ENCODE measurements around the gene DONSON.
"Not testable (repeated sequence)": the region's sequence is repeated elsewhere in the genome, so short reads cannot be mapped to it uniquely, and the experiment has no call there.

The DONSON gene, protein sequence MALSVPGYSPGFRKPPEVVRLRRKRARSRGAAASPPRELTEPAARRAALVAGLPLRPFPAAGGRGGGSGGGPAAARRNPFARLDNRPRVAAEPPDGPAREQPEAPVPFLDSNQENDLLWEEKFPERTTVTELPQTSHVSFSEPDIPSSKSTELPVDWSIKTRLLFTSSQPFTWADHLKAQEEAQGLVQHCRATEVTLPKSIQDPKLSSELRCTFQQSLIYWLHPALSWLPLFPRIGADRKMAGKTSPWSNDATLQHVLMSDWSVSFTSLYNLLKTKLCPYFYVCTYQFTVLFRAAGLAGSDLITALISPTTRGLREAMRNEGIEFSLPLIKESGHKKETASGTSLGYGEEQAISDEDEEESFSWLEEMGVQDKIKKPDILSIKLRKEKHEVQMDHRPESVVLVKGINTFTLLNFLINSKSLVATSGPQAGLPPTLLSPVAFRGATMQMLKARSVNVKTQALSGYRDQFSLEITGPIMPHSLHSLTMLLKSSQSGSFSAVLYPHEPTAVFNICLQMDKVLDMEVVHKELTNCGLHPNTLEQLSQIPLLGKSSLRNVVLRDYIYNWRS

DNA sequence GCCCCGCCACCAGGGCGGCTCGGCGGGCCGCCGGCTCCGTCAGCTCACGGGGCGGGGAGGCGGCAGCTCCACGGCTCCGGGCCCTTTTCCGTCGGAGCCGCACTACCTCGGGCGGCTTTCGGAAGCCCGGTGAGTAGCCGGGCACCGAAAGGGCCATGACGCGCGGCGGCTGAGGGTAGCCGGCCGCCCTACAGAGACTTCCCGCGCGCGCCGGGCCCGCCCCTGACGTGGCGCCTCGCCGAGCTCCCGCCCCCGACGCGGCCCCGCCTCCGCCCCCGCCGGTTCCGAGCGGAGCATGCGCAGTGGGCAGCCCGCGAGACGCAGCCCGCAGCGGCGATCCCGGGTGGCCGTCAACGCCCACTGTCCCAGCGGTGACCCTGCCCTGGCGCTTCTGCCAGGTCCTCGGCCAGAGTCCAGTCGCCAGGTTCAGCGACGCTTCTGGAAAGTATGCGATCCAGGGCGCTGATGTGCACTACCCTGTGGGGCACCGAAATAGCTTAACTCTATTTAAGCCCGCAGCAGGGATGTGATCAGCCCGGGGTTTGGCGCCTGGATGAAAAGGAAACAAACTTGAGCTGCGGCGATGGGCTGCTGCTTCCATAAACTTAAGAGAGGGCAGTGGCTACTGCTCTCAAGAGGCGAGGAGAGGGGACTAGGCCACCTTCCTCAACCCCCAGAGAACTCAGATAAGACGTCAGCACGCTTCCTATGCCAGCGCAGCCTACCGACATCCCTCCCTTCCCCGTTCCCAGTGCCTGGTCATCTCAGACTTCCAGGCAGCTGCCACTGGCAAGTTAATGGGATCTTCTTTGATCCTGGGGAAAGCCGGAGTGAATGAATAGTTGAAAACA is at the start of gene DONSON:
Gene DONSON (minus strand): TSS at position 200 of the 851 bp plus-strand sequence. CDS start 43 bp downstream, at position 157.
- peak; percentile 61 to 65 for DNase-seq

DNA sequence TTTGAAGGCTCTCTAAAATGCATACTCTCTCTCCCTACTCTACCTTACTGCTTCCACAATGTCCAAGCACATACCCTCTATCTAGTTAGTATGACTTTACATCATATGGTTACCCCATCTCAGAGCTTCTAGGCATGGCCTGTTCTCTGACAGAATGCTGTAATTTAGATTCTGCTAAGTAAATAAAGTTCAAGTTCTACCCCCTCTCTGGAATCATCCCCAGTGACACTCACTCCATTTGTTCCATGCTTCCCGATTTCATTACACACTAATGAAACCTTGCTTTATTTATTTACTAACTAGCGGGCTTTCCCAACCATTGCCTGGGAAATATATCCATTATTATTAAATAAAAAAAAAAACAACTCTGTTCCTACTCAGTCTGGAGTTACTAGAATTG is 45.8 kb upstream of the DONSON start:
- DNase-seq, result no peak

DNA sequence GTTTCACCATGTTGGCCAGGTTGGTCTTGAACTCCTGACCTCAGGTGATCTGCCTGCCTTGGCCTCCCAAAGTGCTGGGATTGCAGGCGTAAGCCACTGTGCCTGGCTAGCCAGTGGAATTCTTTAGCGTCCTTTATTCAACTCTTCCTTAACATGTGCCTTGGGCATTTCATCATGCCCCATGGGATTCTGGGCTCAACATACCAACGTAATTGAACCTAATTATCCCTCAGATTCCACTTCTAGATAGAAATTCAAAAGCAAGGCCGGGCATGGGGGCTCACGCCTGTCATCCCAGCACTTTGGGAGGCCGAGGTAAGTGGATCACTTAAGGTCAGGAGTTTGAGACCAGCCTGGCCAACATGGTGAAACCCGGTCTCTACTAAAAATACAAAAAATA is 37.7 kb upstream of the DONSON start:
- not testable (repeated sequence) for DNase-seq

DNA sequence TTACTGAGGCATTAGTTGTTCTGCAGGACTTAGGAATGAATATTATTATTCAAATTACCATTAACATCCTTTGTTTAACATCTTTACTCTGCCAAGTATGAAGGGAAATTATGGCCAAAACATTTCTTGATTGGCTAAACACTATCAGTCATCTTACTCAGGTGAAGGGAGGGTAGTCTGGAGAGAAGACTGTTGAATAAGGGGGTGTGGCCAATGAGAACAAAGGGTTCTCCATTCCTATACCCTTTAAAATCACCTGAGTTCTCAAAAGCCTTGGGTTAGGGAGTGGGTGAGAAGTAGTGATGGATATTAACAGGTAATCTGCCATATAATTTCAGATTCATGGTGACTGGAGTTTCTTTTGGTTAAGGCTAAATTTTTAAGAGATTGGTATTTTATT is 33.8 kb upstream of the DONSON start:
- no peak for DNase-seq

DNA sequence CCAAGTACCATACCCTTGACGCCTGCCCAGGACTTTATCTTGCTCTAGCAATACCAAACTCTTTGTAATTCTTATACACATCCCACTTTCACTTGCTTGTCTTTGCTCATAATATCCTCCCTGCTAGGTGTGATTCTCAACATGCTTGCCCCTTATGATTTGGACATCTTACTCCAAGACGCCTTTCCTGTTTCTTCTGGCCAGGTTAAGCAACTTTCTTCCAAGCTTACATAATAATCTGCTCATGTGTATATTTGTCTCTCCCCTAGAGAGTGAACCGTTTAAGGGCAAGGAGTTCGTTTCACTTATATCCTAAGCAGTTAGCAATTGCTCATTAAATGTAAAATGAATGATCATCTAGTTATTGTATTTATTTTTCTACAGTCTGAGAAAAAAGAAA is 31.2 kb upstream of the DONSON start:
- DNase-seq, result no peak

DNA sequence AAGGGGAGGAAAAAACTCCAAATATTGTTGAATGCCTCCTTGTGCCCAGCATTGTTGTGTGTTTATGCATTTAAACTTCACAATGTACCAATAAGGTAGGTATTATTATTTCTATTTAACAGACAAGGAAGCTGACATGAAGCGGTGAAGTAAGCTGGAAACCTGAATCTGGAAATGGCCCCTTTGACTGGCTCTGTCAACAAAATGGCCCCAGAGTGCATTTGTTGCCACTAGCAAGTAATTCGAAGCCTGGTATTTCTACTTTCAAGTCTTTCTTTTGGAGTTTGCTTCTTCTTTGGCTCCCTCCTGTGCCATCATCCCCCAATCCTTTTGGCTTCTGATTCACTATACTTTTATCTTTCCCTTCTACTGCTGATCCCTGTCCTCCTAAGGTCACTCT is 29.9 kb upstream of the DONSON start:
- no peak for DNase-seq

DNA sequence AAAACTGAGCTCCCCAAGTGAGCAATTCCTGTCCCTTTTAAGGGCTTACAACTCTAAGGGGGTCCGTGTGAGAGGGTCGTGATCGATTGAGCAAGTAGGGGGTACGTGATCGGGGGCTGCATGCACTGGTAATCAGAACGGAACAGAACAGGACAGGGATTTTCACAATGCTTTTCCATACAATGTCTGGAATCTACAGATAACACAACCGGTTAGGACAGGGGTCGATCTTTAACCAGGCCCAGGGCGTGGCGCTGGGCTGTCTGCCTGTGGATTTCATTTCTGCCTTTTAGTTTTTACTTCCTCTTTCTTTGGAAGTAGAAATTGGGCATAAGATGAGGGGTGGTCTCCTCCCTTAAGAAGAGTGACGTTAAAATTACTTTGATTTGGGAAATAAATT is 29.1 kb upstream of the DONSON start:
- DNase-seq, result not testable (repeated sequence)

DNA sequence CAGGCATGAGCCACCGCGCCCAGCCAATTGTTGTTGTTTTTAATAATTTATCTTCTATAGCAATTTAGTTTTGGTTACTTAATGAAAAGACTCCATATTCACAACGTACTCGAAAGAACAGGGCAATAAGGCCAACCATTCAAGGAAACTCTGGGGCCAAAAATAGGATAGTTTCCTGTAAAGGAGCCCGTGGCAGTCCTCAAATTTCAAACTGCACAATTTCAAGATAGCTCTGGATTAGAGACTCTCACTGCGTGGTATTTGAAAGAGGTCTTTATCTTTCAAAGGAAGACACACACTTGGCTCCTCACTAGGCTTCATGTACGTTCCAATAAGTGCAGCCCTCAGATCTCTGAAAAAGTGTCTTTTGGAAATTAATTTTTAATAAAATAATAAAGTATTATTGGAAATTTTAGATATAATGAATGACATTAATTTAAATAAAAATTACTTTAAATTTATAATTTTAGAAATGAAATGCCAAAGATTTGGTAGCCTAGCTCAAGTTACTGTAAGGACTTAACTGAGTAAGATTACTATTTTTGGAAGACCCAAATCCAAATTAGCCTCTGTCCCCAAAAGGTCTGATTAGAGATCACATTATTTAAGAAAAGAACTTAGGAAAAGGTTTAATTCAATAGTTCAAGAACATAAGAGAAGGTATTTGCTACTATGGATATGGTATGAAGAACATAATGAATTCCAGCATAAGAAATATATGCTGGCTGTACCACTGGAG is 22.7 kb upstream of the DONSON start:
- DNase-seq, result no peak

DNA sequence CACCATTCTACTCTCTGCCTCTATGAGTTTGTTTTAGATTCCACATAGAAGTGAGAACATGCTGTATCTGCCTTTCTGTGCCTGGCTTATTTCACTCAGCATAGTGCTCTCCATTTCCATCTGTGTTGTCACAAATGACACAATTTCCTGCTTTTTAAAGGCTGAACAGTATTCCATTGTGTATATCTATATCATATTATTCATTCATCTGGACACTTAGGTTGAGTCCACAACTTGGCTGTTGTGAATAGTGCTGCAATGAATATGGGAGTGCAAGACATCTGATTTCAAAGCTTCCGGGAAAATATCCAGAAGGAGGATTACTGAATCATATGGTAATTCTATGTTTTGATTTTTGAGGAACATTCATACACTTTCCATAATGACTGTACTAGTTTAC is 20.1 kb upstream of the DONSON start:
- no peak for DNase-seq

DNA sequence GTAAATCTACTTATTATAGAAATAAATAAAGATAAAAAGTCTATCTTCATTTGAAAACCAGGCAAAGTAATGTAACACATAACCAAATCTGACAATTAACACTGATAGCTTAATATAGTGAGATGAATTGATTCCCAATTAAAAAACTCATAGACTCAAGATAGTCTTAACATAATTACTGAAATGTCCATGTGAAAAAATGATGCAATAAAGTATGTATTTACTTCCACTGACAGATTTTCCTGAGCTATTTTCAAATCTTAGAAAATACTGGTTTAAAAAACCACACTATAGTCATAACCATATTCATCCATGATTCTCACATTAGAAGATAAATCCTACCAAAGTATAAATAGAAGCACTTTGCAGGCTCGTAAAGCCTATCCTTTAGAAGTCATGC is 9.6 kb upstream of the DONSON start:
- DNase-seq, result no peak

DNA sequence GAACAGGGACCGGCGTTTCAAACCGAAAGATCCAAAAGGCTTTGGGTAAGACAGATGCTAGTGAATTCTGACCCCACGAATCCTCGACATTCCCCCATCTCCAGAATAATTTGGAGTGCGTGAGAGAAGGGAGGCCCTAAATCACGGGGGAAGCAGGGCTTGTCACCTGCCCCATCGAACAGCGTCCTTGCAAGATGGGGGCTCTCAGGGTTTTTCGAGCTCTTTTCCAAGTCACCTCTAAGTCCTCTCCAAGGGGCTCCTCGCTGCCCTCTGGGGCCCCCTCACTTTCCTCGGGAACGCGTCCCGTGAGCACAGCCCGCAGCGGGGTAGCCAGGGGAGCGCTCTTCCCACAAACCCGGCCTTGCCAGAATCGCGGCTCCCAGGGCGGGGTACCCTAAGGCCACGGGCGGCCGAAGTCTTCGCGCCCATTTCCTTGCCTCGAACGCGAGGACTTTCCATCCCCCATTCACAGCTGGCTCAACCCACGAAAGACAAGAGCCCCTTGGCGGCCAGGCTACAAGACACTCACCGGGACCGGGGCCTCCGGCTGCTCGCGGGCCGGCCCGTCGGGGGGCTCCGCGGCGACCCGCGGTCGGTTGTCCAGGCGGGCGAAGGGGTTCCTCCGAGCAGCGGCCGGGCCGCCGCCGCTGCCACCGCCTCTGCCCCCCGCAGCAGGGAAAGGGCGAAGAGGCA is 546 bp downstream of the DONSON start:
- peak in 1 of 2 experiments; percentile 28 for DNase-seq

DNA sequence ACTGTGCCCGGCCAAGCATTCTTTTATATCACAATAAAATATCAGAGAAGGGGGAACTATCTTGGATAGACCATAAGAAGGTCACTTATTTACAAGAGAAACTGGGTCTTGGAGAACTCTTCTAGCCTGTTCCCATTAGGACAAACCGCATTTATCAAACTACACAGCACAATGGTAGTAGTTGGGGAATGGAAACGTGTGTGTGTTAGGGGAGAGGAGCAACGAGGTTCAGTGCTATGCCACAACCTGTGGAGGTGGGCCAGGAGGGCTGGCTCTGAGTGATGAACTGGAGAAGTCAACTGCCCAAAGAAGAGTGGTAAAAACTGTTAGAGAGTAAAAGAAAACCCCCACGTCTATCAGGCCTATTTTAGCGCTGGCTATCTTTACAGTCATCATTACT is 1.6 kb downstream of the DONSON start:
- no peak for DNase-seq

DNA sequence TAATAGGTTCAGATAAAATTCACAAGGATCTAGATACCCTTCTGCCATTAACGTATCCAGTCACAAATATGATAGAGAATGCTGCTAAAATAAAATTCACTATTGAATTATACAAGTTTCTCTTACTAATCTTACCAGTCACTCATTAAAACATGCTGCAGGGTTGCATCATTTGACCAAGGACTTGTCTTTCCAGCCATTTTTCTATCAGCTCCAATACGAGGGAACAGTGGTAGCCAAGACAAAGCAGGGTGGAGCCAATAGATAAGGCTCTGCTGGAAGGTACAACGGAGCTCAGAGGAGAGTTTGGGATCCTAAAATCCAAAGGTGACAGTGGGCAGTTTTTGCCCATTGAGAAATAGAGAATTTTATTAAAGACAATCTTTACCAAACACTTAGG is 4.0 kb downstream of the DONSON start:
- no peak for DNase-seq

DNA sequence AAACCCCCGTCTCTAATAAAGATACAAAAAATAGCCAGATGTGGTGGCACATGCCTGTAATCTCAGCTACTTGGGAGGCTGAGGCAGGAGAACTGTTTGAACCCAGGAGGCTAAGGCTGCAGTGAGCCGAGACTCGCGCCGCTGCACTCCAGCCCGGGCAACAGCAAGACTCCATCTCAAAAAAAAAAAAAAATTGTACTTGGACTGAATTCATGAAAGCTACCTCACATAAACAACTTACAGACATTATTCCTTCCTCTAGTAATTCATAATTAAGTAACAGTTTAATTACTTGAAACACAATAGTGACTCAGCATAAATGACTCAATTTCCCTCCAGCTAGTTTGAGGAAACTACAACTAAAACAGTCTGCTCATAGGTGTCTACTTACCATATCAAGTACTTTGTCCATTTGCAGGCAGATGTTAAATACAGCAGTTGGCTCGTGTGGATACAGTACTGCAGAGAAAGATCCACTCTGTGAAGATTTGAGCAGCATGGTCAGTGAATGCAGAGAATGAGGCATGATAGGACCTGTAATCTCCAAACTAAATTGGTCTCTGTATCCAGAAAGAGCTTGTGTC is 9.4 kb downstream of the DONSON start:
- DNase-seq, result peak in 1 of 2 experiments; percentile 13

DNA sequence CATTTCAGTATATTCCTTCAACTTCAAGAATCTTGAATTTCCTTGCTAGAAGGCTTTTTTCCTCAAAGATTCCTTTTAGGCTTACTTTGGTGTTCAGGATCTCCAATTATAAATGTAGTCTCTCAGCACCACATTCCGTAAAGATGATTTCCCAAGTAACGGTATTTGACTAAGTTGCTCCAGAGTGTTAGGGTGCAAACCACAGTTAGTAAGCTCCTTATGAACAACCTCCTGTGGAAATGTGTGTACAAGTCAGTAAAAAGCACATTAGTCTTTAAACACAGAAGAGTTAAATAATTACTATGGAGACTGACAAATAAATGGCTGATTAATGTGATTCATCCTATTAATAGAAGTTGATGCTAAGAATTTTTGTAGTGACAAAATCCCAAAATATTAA is 10.3 kb downstream of the DONSON start:
- no peak for DNase-seq

DNA sequence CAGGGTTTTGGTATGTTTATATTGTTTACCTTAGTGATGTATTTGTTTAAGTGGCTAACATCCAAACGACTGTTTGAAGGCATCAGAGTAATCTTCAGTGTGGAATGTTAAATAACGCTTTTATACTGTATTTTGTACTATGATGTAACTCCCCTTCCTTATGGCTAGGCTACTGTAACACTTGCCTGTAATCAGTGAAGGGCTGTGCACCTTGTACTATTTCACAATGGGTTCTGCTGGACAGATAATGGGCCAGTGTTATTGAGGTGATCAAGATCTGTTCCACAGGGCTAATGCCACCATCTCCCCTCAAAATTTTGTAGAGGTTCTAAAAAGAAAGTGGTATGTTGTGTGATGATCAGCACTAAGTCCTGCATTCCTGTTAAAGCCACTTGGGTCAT is 11.7 kb downstream of the DONSON start:
- not testable (repeated sequence) for DNase-seq

DNA sequence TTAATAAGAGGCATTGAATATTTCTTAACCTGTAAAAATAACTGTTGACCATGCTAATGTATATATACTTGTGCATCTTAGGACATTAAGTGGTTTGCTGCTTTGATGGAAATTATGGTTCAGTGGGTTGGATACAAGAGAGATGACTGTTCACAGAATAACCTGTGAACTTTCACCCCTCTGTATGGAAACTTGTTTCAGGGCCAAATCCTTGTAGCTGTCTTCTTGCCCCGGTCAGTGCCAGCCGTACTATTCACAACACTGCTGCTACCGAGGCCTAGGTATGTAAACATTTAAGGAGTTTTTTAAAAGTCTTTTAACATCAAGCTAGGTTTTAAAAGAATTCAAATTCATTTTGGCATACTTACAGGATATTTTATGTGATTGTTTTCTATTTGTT is 16.1 kb downstream of the DONSON start:
- DNase-seq, result no peak

DNA sequence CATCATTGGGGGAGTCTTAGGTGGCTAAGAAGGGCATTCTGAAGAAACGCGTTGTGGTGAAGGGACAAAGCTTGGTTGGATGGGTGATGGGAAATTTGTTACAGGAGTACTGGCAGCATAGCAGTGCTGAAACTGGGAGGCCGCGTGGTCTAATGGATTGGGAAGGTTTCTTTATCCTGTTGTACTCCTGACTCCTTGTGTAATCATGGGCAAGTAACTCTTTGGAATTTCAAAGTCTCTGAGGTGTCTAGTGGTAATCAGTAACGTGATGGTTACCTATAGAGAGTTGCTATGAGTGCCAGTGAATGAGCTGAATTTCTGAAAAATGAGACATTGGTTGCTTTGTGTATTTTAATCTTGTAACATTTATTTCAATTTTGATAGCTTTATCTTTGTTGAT is 18.5 kb downstream of the DONSON start:
- no peak for DNase-seq

DNA sequence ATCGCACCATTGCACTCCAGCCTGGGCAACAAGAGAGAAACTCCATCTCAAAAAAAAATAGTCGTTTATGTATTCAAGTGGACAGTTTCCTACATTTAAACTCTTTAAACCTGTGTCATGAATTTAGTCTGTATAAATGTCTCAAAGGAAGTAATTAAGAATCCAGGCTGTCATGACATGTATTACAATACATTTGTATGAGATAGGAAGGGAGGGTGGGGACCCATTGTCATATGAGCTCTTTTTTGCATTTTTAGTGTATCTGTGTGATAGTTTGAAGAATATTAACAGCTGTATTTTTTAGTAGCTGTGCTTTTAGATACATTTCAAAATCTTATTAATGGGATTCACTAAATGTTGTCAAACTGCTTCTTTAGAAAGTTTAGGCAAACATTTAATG is 20.0 kb downstream of the DONSON start:
- DNase-seq, result no peak

DNA sequence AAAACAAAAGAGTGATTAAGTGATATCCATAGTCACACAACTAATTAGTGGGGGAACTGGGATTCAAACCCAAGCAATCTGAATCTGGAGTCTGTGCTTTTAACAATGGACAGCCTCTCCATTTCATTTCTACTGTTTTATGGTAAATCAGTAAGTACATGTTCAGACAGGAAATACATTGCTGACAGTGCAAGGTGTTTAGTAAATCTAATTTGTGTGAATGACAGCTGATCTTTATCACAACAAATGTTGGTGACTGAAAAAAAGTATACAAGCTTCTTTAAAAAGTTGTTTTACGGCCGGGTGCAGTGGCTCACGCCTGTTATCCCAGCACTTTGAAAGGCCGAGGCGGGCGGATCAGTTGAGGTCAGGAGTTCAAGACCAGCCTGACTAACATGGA is 20.6 kb downstream of the DONSON start:
- DNase-seq, result no peak

DNA sequence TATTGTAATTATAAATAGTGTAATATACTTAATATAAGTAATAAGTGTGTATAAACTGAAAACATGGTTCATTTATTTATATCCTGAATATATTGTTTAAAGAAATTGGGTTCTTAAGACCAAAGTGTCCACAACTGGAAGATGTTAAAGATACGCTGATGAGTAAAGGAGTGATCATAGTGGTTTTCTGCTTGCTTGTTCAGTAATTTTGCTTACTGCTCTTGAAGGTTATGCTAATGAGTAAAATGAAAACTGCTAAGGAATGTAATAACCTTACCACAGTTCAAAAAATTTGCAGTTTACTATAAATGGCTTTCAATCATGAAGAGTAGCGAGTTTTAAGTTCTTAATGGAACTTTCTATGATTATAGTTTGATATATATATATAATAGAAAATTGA is 22.0 kb downstream of the DONSON start:
- DNase-seq, result no peak

DNA sequence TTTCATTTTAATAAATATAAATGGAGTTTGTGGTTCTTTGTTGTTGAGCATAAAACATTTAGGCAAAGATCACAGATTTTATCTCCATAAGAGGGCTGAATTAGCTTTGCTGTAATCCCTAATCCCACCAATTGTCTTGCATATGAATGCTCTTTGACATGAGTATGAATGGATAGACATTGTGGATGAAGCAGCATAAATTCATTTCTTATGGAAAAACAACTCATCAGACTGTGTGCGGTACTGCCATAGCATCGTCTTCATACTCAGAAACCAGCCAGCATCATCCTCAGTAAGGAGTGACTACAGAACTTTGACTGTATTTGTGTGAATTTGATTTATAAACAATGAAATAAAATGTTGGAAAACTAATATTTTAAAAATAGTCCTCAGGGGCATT is 26.1 kb downstream of the DONSON start:
- DNase-seq, result no peak
